K562 (cell line): Measurements from ENCODE around the gene PSRC1. TPM values are rescaled to one million over a fixed set of nuclear protein-coding genes. Genes with fewer than 3 reads are reported as not detected.
A peak's percentile ranks its signal among the peaks of the same experiment; 100 is the strongest.

ENCODE experiments used
- AFF1 ChIP-seq, 2 experiments: fragments of 450-650 bp; IDR thresholded peaks; 2 replicates each; pipeline ENCODE4 v1.6.1; 2018; ENCODE audit warnings: mild to moderate bottlenecking in 2 of 2, low read depth in 1 of 2; ENCODE audit not compliant: partially characterized antibody in 2 of 2
- BACH1 ChIP-seq: fragments of 200-800 bp; sonication (Bioruptor generic); IDR thresholded peaks from 2 replicates; pipeline ENCODE4 v1.6.1; 2016; ENCODE audit warnings: missing genetic modification characterization, missing compliant biosample characterization
- BCL6 ChIP-seq: fragments of 250-450 bp; sonication (Bioruptor Pico); IDR thresholded peaks from 2 replicates; pipeline ENCODE4 v1.4.0; 2020
- EP300 ChIP-seq: IDR thresholded peaks from 2 replicates; pipeline ENCODE4 v1.6.1; 2012; ENCODE audit warnings: low read length, improper control_type of control experiment
- HCFC1 ChIP-seq: IDR thresholded peaks from 2 replicates; pipeline ENCODE4 v1.6.1; 2012; ENCODE audit warnings: low read depth, low read length, improper control_type of control experiment
- KDM4B ChIP-seq, 2 experiments: fragments of 450-650 bp in 1 of 2; sonication (generic) in 1 of 2; IDR thresholded peaks; 2 replicates each; pipeline ENCODE4 v1.6.1; 2016 to 2017; ENCODE audit warnings: borderline replicate concordance in 2 of 2, antibody characterized with exemption in 1 of 2, low read depth in 1 of 2, mild to moderate bottlenecking in 1 of 2
- POLR2AphosphoS2 ChIP-seq: IDR thresholded peaks from 2 replicates; pipeline ENCODE4 v1.6.1; 2012; ENCODE audit warnings: low read length, improper control_type of control experiment
- SAFB2 ChIP-seq: fragments of 200-400 bp; formaldehyde crosslinking; IDR thresholded peaks from 2 replicates; pipeline ENCODE4 v1.6.1; 2018; ENCODE audit warnings: borderline replicate concordance, low read length, low read depth, moderate library complexity; ENCODE audit not compliant: severe bottlenecking
- SIRT6 ChIP-seq: IDR thresholded peaks from one replicate; pipeline ENCODE4 v1.6.1; 2012; ENCODE audit warnings: low read depth, mild to moderate bottlenecking, control low read depth, inconsistent platforms, low read length, moderate library complexity
- SRSF7 ChIP-seq: fragments of 200-400 bp; formaldehyde crosslinking; optimal IDR thresholded peaks from 2 replicates; pipeline ENCODE3; 2017; ENCODE audit warnings: mild to moderate bottlenecking, low read depth, low read length
- TAF9B ChIP-seq: fragments of 450-650 bp; IDR thresholded peaks from 2 replicates; pipeline ENCODE4 v1.6.1; 2018; ENCODE audit warnings: mild to moderate bottlenecking; ENCODE audit not compliant: partially characterized antibody
- TEAD1 ChIP-seq, 2 experiments: fragments of 450-650 bp in 1 of 2; sonication (generic) in 1 of 2; formaldehyde crosslinking; IDR thresholded peaks; 2 replicates each; pipeline versions ENCODE4 v1.4.0 to v1.8.0; 2020 to 2022; ENCODE audit warnings: mild to moderate bottlenecking in 2 of 2, missing genetic modification reagents in 1 of 2
- ZNF318 ChIP-seq, 2 experiments: fragments of 450-650 bp; IDR thresholded peaks; 2 replicates each; pipeline ENCODE4 v1.6.1; 2016; ENCODE audit warnings: mild to moderate bottlenecking in 2 of 2, borderline replicate concordance in 1 of 2, low read depth in 1 of 2, moderate library complexity in 1 of 2
- ZNF707 ChIP-seq: fragments of 250-450 bp; sonication (Bioruptor Pico); conservative IDR thresholded peaks from 2 replicates; pipeline ENCODE4 v1.8.0; 2022; ENCODE audit warnings: inconsistent platforms, mild to moderate bottlenecking, moderate library complexity
- polyA plus RNA-seq, 8 experiments: library from polyadenylated mRNA; depleted of rRNA in 4 of 8; stranded (reverse) in 5 of 8; unstranded in 3 of 8; fragments of >200 nt; fragmentation: Nextera tagmentation in 2 of 8; fragmentation: Illumina TruSeq in 1 of 8; extraction: Ambion mirVana in 2 of 8; extraction: Trizol in 1 of 8; gene quantifications; 2 replicates each; pipeline versions ENCODE4 v1.2.1 to v1.2.3, GENCODE V29; 2011 to 2014; ENCODE audit warnings: inconsistent platforms in 1 of 8, missing spikeins in 1 of 8
- total RNA-seq, 7 experiments: library from RNA; depleted of rRNA in 6 of 7; stranded (reverse); fragments of >200 nt in 6 of 7; fragmentation: Illumina TruSeq in 2 of 7; extraction: Trizol in 2 of 7; gene quantifications; 2 replicates each; pipeline versions ENCODE4 v1.2.1 to v1.2.3, GENCODE V29; 2011 to 2021; ENCODE audit warnings: low replicate concordance in 1 of 7

PSRC1 gene
- total and polyA plus RNA-seq, 9 of the 15 experiments (the other 6 are each of a cell fraction or from before 2014, with no cell fraction given) = 6.5 to 65.2 (median 39.3) TPM

GRCh38 chr1:109298666-109299557 is 16.0 kb upstream of the PSRC1 start (continued):
- no peak for TF ChIP-seq AFF1 (IDR thresholded peaks at IDR 0.05; ENCODE audit: low read depth in 1 of 2, partially characterized antibody in 2 of 2)
- no peak for TF ChIP-seq POLR2AphosphoS2
- no peak for TF ChIP-seq ZNF707
- TF ChIP-seq SIRT6 = no peak
- no peak for TF ChIP-seq BCL6
- TF ChIP-seq TAF9B = no peak
- no peak for TF ChIP-seq KDM4B (IDR thresholded peaks at IDR 0.05; ENCODE audit: borderline replicate concordance in 2 of 2, low read depth in 1 of 2)
- no peak for TF ChIP-seq HCFC1
- peak; percentile 70 for TF ChIP-seq BACH1 (tag)
- no peak for TF ChIP-seq SAFB2
- peak; percentile 48; the same call in 1 of the 2 replicates for TF ChIP-seq EP300
- no peak for TF ChIP-seq ZNF318 (IDR thresholded peaks at IDR 0.05; ENCODE audit: borderline replicate concordance in 1 of 2, low read depth in 1 of 2)
- peak; percentile 12 to 40; a peak in 1 of 4 replicates for TF ChIP-seq TEAD1 (CRISPR knock-in tag; IDR thresholded peaks at IDR 0.05)
- no peak for TF ChIP-seq SRSF7
